T-helper 2 cell (primary cell): ENCODE data around the gene RGS7.
"Not testable (repeated sequence)": the region's sequence is repeated elsewhere in the genome, so short reads cannot be mapped to it uniquely, and the experiment has no call there.

Experiments used
- DNase-seq, 5 experiments: peaks; one replicate each; pipeline versions ENCODE4 v3.0.0 to v3.0.0-alpha.2; 2012 to 2022

RGS7 gene

DNA sequence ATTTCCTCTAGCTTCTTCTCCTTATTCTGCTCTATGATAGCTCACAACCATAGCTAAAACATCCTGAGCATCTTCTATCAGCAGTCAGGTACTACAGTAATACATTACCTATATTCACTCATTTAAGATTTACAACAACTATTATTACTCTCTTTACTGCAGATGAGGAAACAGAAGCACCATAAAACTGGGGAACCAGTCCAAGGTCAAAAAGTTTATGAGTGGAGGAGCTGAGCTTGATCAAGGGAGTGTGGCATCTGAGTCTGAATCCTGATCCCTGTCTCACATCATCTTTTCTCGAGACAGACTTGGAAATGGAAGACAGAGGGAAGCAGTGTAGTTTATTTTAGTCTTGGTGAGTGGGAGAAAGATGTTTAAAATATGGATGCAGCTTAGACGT lies 288.6 kb downstream of the RGS7 start:
- no peak for DNase-seq

DNA sequence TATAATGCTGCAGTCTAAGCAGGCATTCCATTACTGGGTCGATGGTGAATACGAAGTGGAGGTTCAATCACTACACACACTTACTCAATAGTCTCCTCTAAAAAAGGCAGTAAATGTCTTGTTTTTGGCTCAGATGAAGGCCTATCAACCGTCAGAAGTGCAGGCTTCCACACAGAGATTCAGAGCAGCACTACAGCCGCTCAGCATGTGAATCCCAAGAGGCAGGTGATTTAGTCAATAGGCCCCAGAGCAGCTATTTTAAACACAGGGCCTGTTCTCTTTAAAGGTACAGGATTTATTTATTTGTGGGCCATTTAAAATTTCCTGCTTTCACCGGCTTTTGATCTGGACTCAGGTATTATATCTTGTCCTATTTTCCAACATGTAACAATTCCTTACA lies 293.7 kb downstream of the RGS7 start:
- no peak for DNase-seq

DNA sequence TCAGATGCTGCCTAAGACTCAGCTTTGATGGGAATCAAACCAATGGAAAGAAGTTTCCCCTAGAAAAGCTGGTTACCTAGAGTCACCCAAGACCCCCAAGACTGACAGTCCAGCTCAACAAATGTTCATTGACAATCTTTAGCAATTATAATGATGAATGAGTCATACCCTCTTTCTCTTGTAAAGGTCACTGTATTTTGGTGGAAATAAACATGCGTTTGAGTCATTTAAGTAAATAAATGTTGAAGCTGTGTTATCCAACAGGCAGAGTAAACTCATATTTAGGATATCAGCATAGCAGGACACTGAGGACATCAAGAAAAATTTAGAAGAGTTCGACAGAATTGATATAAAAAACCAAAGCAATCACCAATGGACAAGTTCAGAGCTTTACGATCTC lies 295.9 kb downstream of the RGS7 start:
- DNase-seq = no peak

DNA sequence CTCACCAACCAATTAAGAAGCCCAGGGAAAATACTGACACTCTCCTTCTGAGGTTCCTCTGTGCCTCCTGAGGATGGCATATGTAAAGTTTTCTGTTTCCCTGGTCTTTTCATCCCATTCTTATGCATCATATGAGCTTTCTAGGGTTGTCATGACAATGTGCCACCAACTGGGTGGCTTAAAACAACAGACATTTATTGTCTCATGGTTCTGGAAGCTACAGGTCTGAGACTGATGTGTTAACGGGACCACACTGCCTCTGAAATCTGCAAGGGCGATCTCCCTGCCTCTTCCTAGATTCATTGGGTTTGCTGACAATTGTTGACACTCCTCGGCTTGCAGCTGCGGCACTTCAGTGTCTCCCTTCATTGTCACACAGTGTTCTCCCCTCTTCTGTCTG lies 308.4 kb downstream of the RGS7 start:
- no peak for DNase-seq

DNA sequence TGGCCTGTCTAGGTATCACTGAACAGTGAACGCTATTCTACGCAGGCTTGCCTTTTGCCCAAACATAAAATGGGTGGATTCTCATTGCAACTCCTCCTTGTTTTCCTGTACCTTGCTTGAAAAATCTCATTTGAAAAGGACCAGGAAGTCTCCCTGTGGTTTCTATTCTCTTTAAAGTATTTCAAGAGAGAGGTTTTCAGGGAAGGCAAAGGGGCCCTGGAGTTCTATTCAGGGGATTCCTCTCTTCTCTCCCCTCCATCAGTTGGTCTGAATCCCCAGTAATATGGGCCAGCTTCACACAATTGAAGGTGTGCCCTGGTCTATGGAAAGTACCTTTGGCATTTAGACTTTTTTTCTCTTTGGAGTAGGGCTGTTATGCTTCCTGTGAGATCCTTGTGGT lies 311.3 kb downstream of the RGS7 start:
- DNase-seq = no peak

DNA sequence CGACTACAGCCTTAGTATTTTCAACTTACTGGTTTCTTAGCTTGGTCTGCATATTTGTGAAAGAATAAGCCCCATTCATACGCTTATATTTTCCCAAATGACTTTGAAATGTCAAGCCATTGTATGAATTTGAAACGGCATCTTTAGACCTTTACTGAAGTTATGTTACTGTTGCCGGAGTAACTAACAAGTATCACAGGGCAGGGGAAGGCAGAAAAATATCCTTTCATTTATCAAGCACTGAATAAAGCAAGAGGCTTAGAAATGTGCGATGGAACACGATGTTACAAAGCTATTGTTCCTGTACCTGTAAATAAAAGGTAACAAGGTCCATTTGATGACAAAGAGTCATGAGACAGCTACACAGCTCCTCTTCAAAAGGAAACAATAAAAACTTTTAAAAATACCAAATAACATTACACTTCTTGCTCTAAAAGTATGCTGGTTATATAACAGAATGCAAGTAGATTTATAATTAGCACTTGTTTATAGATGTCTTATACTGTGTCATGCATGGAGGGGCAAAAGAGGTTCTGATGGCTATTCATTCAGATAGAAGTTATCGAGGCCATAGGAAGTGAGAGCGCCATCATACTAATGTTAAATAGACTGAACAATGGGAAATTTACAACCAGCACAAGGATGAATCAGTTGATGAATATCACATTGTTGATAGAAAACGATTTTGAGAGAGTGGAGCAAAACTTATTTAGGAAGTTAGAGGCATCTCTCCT lies 322.6 kb downstream of the RGS7 start:
- DNase-seq = no peak

DNA sequence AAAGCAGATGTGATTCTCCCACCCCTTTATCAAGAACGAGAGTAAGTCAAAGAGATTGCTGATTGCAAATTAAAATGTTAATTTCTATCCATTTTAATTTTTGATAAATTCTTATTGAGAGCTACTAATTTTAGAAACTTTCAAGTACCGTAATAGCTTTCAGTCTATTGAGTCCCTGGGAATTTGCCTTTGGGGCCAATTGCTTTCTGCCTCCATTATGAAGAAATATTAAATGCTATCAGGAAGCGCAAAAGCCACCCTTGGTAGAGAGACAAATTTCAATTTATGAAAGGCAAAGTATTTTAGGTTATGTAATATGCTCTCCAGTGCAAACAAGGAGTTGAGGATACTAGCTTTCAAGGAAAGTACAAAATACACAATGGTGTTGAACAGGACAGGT lies 332.2 kb downstream of the RGS7 start:
- DNase-seq = no peak

DNA sequence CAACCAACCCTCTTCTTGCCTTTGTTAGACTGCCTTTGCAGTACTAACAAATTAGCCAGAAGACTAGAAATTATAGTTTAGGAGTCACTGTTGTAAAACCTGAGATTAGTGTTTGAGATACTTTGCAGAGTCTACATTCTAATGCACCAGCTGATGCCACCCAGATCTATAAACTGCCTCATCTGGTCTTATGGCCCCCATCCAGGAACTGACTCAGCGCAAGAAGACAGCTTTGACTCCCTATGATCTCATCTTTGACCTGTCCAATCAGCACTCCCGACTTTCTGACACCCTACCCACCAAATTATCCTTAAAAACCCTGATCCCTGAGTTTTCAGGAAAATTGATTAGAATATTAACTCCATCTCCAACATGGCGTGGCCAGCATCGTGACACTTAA lies 334.6 kb downstream of the RGS7 start:
- DNase-seq = no peak

DNA sequence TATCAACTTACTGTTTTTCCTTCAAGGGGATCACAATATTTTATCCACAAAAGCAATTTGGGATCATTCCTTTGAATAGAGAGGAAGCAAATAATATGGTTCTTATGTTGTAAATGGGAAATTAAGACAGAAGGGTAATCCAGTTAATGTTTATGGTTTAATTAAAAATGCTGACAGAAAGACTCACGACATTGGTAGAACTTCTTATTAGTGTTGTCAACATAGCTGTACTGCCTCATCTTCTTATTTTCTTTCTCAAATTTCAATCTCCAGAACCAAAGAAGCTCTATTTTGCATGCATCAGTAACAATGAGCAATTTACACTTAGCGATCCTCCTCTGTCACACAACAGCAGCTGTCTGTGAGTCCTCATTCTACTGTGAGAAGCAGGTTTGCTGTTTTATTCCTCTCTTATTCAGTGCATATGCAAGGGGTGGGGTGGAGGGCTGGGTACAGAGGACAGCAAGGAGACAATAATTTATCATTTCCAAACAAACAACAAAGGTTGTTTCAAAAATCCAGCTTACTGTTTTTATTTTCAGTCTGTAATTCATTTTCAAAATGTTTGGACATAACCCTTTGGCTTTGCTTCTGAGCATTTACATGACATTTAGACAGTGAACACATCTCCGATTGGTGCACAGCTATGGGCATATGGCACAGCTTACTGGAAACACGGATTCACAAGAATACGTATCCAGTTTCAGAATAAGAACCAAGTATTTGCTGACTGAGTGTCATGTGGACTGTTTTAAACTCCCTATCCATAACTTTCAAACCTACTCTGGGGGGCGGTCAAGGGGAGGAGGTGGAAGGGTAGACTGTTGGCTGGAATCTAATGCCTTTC lies 335.9 kb downstream of the RGS7 start:
- no peak for DNase-seq

DNA sequence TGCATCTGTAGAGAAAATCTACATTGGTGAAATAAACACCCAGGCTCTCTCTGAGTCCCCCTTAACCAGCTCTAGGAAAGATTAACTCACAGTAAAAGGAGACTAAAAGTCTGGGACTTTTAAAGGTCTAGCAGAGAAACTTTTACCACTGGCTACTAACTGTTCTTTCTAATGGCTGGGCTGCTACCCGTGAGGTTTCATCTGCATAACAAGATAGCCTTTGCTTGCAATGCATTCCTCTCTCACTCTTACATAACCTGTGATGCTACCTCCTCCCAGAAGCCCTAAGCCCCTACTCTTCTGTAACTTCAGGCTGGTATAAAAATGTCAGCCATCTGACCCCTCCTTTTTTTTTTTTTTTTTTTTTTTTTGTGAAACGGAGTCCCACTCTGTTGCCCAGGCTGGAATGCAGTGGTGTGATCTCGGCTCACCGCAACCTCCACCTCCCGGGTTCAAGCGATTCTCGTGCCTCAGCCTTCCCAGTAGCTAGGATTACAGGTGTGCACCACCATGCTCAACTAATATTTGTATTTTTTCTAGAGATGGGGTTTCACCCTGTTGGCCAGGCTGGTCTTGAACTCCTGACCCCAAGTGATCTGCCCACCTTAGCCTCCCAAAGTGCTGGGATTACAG lies 344.2 kb downstream of the RGS7 start:
- DNase-seq = no peak

DNA sequence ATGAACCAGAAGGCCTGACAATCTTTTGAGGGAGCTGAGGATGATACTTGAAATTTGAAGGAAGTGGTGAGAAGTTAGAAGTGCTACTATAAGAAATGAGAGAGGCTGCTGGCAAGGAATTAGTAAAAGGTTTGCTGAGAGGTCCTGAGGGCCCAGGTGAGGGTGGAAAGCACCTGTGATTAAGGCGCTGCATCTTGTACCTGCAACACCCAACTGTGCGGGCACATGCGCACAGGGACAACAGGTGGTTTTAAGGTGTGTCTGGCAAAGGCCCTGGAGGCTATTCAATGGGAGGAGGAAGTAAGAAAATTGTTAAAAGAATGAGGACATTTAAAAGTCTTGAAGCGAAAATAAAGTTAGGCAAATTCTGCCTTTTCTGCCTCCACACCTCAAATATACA lies 349.3 kb downstream of the RGS7 start:
- no peak for DNase-seq

DNA sequence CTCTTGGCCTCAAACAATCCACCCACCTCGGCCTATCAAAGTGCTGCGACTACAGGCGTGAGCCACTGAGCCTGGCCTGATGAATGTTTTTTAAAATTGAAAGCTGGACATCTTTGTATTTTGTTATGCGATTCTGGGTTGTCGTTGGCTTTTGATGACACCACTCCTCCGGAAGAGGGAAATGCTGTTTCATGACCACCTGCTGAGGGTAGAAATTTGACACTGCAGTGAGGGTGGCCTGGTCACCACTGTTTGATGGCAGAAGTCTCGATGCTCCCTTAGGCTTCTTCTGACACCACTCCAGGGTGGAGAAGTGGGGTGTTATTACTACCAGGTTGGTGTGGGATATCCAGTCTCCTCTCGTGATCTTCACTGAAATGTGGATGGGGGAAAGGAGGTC lies 357.2 kb downstream of the RGS7 start:
- DNase-seq = no peak

DNA sequence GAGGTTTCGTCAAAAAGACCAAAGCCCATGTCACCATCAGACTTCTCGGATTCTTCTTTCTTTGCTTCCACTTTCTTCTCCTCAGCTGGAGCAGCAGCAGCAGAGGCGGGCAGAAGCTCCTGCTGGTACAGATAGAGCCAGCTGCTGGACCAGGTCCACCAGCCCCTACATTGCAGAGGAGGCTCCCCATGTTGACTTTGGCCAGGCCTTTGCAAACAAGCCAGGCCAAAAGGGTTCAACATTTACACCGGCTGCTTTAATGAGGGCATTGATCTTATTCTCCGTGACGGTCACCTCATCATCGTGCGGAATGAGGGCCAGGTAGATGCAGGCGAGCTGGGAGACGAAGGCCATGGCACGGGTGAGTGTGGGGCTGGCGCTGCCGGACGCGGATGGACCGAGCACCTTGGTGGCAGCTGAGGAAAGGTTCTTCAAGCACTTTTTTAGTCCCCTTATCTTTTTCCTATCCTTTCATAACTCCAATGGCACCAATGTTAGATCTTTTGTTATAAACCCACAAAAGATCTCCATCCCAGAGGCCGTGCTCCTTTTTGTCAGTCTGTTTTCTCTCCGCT lies 358.5 kb downstream of the RGS7 start:
- DNase-seq = no peak

DNA sequence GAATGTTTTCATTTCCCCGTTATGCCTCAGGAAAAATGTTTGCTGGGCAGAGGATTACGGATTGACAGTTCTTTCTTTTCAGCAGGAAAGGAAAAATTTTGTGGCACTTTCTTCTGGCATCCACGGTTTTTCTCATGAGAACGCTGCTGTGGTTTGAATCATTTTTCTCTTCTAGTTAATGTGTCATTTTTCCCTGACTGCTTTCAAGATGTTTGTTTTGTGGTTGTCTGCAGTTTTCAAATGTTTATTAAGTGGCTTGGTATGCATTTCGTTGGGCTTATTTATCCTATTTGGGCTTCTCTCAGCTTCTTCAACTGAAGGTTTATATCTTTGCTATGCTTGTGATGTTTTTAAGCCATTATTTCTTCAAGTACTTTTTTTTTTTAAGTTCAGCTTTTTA lies 359.0 kb downstream of the RGS7 start:
- DNase-seq = no peak

DNA sequence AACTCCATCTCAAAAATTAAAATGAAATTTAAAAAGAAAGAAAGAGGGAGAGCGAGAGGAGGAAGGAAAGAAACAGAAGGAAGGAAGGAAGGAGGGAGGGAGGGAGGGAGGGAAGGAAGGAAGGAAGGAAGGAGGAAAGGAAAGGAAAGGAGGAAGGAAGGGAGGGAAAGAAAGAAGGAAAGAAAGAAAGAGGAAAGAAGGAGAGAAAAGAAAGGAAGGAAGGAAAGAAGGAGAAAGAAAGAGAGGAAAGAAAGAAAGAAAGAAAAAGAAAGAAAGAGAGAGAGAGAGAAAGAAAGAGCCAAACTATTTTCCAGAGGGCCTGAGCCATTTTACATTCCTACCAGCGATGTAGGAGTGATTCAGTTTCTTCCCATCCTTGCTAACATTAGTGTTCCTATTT lies 364.0 kb downstream of the RGS7 start:
- DNase-seq = no peak

DNA sequence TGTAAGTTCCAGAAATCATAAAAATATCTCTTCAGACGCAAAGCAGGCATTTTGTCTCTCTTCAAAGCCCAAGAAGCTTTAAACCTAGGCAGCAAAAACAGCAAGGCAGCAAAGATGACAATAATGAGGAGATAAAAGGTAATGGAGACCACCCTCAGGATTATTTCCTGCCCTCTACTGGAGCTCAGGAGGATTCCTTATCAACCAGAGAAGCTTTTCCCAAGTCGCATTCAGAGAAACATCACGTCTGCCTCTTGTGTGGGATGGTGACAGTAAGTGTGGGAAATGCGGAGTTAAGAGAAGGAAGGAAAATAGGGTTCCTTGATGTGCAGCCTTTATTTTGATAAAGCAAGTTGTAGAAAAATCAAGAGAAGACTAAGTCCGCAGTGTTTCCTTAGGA lies 365.8 kb downstream of the RGS7 start:
- DNase-seq = no peak

DNA sequence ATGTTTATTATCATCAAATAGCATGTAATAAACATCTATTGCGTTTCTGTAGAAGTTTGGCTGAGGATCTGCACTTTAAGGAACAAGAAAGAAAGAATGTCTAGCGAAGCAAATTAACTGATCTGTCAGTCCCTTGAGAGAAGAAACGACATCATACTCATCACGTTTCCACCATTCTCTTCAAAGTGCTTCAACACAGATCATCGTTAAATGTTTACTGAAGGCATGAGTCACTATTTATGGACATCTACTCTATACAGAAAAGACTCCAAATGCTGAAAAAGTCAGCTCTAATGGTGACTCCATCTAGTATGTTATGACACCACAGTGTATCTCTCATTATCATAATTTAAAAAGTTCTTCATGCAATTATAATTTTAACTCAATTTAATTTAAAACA lies 369.1 kb downstream of the RGS7 start:
- no peak for DNase-seq

DNA sequence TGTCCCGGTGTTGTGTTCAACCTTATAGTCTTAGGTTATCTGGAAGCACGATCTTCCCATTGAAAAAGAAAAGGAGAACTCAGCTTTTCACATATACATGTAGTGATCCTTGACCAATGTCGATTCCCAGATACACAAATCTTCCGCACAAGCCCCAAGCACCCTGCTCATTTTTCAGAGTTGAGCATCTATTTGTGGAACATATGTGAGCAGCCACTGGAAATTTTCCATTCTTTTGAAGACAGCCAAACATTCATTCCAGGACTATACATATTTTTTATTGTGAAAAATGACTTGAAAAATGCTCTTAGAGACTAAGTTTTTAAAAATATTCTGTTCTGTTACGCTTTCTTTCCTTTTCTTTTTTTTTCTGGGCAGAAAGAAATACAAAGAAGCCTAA lies 371.9 kb downstream of the RGS7 start:
- no peak for DNase-seq

DNA sequence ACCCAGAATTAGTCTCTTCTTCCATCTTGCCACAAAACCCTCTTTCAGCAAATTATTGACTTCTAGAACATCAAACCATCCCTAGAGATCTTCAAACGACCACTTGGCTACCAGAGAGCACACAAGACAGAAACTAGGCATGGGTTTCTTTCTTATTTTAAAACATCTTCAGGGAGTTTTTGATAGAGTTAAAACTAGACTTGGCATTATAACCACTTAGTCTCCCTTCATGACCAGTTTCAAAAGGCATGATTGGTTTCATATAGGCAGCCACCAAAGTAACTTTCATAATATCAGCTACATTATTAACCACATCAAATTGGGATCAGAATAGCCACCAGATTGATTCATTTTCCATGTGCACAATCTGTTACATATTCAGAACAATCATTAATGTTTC lies 376.7 kb downstream of the RGS7 start:
- DNase-seq = no peak

DNA sequence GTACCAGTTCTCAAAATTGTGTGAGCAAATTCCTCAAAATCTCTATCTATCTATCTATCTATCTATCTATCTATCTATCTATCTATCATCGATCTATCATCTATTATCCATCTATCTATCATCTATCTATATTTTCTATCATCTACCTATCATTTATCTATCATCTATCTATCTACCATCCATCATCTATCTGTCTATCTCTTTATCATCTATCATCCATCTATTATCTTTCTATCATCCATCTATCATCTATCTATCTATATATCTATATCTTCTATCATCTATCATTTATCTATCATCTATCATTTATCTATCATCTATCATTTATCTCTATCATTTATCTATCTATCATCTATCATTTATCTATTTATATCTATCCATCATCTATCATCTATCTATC lies 380.3 kb downstream of the RGS7 start:
- no peak for DNase-seq

DNA sequence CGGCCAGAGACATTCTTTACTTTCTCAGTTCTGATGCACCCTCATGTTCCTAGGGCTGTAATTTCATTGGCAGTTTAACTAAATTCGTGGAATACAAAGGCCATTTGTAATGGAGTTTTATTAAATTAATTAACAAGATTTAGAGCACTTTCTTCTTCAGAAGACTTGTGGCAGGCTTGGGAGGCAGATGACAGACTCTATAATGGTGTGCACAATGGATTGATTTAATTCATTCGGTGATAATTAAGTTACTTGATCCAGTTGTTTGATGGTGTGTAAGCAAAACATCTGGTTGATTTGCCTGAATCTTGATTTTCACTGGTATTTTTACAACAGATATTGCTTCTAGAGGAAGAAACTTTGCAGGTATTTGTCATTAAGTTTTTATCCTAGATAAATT lies 383.1 kb downstream of the RGS7 start:
- no peak for DNase-seq

DNA sequence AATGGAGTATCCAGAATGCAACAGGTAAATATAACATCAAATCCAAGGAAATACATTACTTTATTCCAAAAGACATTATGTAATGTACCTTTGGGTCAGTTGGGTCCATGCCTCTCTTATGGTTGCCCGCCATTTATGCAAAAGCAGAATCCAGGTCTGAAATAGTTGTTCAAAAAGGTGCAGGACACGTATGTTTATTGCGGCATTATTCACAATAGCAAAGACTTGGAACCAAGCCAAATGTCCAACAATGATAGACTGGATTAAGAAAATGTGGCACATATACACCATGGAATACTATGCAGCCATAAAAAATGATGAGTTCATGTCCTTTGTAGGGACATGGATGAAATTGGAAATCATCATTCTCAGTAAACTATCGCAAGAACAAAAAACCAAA lies 384.9 kb downstream of the RGS7 start:
- not testable (repeated sequence) for DNase-seq

DNA sequence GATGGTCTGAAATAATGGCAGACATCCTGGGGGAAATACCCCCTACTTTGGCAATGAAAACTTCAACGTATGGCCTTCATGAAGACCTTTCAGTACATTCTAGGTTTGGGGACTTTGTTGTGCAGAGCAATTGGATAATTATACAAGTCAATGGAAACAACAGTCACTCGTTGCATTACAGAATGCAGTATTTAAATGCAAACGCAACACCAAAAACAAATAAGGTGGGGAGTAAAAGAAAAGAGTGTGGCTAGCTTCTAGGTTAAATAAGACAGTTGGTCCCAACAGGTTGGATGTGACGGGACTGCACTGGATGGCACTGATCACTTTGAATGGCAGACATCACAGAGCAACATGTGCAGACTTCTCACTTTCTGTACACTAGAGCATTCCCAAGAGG lies 386.8 kb downstream of the RGS7 start:
- no peak for DNase-seq

DNA sequence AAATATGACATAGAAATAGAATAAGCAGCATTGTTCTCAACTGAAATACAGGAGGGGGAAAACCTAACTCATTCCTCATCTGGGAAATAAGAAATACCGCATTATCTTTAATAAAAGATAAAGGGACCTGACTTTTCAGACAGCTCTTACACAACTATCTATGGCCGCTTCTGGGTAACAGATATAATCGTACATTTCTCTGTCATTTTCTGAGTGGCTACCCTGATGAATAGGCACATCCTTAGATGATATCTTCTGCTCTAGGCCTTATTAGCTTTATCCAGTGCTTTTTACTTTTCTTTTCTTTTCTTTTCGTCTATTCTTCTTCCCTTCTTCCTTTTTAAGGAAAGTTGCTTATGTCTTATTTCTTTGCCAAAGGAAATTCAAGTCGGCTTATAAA lies 388.1 kb downstream of the RGS7 start:
- no peak for DNase-seq
